HL-60/S4 treated with phorbol 12-myristate 13-acetate at 8.2 ng/mL for 4 days and 3 days (cell line): ENCODE results near the gene SCGB2A2.

ENCODE experiments used
- in situ Hi-C: fragments of 300-500 bp; cut with MboI; formaldehyde crosslinking; loops from 2 replicates; pipeline ENCODE4 v1.15.0; 2022; ENCODE audit warnings: low sequenced_read_pairs

SCGB2A2 gene

GRCh38 chr11:62269654-62270278 lies at the start of gene SCGB2A2:
Gene SCGB2A2, plus strand, starts transcription at chr11:62270158. Its CDS starts 59 bp downstream, at chr11:62270217.
- in situ Hi-C loops, result no loop called here

GRCh38 chr11:62221498-62221897 lies 48.5 kb upstream of the SCGB2A2 start:
- in situ Hi-C loops, result no loop called here

GRCh38 chr11:62223095-62223494 lies 46.9 kb upstream of the SCGB2A2 start:
- in situ Hi-C loops, result no loop called here

GRCh38 chr11:62233730-62234129 lies 36.2 kb upstream of the SCGB2A2 start:
- in situ Hi-C loops, result no loop called here

- in situ Hi-C loops, result no loop called here
Observed at GRCh38 chr11:62236187-62236586, 33.8 kb upstream of the SCGB2A2 start.

- in situ Hi-C loops, result no loop called here
Observed at GRCh38 chr11:62237499-62237898, 32.5 kb upstream of the SCGB2A2 start.

GRCh38 chr11:62238151-62238550 lies 31.8 kb upstream of the SCGB2A2 start:
- in situ Hi-C loops, result no loop called here

- in situ Hi-C loops, result no loop called here
Observed at GRCh38 chr11:62241095-62241494, 28.9 kb upstream of the SCGB2A2 start.

- in situ Hi-C loops, result no loop called here
Observed at GRCh38 chr11:62242021-62242420, 27.9 kb upstream of the SCGB2A2 start, which contains the start of gene SCGB1D2. Gene SCGB1D2, plus strand, starts transcription at chr11:62242239. Its CDS starts 69 bp downstream, at chr11:62242308.

- in situ Hi-C loops, result no loop called here
Observed at GRCh38 chr11:62245271-62245753, 24.6 kb upstream of the SCGB2A2 start.

GRCh38 chr11:62251698-62252097 lies 18.3 kb upstream of the SCGB2A2 start:
- in situ Hi-C loops, result no loop called here

- in situ Hi-C loops, result no loop called here
Observed at GRCh38 chr11:62253999-62254542, 15.9 kb upstream of the SCGB2A2 start.

GRCh38 chr11:62256281-62256680 lies 13.7 kb upstream of the SCGB2A2 start:
- in situ Hi-C loops, result no loop called here

- in situ Hi-C loops, result no loop called here
Observed at GRCh38 chr11:62260261-62260953, 9.6 kb upstream of the SCGB2A2 start.

- in situ Hi-C loops, result no loop called here
Observed at GRCh38 chr11:62264004-62264403, 6.0 kb upstream of the SCGB2A2 start.

- in situ Hi-C loops, result no loop called here
Observed at GRCh38 chr11:62266558-62266957, 3.4 kb upstream of the SCGB2A2 start.

- in situ Hi-C loops, result no loop called here
Observed at GRCh38 chr11:62267050-62267449, 2.9 kb upstream of the SCGB2A2 start.

GRCh38 chr11:62267576-62267975 lies 2.4 kb upstream of the SCGB2A2 start:
- in situ Hi-C loops, result no loop called here

GRCh38 chr11:62273284-62273683 lies 3.3 kb downstream of the SCGB2A2 start:
- in situ Hi-C loops, result no loop called here

GRCh38 chr11:62273789-62274275 lies 3.9 kb downstream of the SCGB2A2 start:
- in situ Hi-C loops, result no loop called here

GRCh38 chr11:62280452-62280851 lies 10.5 kb downstream of the SCGB2A2 start:
- in situ Hi-C loops, result no loop called here

GRCh38 chr11:62295504-62295903 lies 25.5 kb downstream of the SCGB2A2 start:
- in situ Hi-C loops, result no loop called here
